ENCODE data around the gene CTH. TPM values are rescaled to one million over a fixed set of nuclear protein-coding genes. Genes with fewer than 3 reads are reported as not detected.
"Not testable (repeated sequence)": the region's sequence is repeated elsewhere in the genome, so short reads cannot be mapped to it uniquely, and the experiment has no call there.

CTH gene
- total RNA-seq, 3 donors from 2014 or later (not counting 1 experiment from before 2014, with no cell fraction given) = 3.0 to 7.6 (median 3.6) TPM

DNA sequence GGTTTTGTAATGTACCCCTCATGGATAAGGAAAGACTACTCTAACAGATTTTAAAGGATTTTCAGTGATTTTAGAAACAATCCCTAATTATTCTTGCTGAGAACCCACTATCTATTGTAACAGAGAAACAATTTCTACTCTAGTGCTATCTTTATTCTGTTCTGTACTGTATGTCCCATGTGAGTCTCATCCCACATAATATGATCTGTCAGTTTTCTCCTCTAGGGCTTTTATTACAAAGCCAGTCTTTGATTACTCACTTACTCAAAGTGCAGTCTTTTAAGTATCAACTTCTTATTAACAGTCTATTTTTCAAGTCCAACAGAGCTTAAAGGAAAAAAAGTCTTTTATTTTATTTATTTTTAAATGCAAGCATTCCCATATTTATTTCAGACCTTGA is 54.8 kb downstream of the CTH start:
- Histone ChIP-seq H3K4me1 (ENCODE audit: control insufficient read depth, insufficient read depth, low read length) (no peaks in the 10 kb centered on the region), H3K27me3 (ENCODE audit: control insufficient read depth, insufficient read depth, low read length) (no peaks in the 10 kb centered on the region), H3K36me3 (ENCODE audit: control insufficient read depth, insufficient read depth, low read length) (no peaks in the 10 kb centered on the region), H3K9me3 (ENCODE audit: control insufficient read depth, insufficient read depth, low read length) (no peaks in the 10 kb centered on the region), H3K4me3 (ENCODE audit: low read length) (no peak overlapping the region), H3K27ac (ENCODE audit: low read length) (no peak overlapping the region)
- ATAC-seq (no peak), DNase-seq (no peak)
- no peak overlapping the region for H3K4me3 Mint-ChIP-seq
- H3K4me1 Mint-ChIP-seq = no peaks in the 10 kb centered on the region
- no peaks in the 10 kb centered on the region for H3K36me3 Mint-ChIP-seq
- no peak overlapping the region for H3K27ac Mint-ChIP-seq
- intact Hi-C loops (cut with micrococcal nuclease) = no loop called here
- H3K27me3 Mint-ChIP-seq (ENCODE audit: low read depth in 2 of 2) = peaks cover 14 to 24% of the 10 kb centered on the region in 2 donors
- TF ChIP-seq, protein P1, sequence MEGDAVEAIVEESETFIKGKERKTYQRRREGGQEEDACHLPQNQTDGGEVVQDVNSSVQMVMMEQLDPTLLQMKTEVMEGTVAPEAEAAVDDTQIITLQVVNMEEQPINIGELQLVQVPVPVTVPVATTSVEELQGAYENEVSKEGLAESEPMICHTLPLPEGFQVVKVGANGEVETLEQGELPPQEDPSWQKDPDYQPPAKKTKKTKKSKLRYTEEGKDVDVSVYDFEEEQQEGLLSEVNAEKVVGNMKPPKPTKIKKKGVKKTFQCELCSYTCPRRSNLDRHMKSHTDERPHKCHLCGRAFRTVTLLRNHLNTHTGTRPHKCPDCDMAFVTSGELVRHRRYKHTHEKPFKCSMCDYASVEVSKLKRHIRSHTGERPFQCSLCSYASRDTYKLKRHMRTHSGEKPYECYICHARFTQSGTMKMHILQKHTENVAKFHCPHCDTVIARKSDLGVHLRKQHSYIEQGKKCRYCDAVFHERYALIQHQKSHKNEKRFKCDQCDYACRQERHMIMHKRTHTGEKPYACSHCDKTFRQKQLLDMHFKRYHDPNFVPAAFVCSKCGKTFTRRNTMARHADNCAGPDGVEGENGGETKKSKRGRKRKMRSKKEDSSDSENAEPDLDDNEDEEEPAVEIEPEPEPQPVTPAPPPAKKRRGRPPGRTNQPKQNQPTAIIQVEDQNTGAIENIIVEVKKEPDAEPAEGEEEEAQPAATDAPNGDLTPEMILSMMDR (IDR thresholded peaks at IDR 0.05) = no peak
- H3K9me3 Mint-ChIP-seq = peaks cover 0 to 2% of the 10 kb centered on the region in 2 donors

DNA sequence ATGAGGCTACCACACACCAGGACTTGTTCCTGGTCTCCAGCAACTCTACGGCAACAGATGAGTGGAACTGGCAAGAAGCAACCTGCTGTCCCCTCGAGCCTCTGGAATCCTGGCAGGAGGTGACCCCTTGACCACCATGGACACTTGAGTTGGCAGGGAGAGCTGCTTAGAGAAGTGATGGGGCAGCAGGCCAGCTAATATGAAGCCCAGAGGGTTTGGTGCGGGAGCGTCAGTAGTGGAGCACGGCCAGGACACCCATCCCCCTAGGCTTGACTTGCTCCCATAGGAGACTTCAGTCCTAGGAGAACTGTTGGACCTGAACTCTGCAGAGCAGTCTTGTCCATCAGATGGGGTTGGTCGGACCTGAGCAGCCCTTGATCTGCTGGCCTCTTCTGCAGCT is 56.5 kb downstream of the CTH start:
- no peaks in the 10 kb centered on the region for H3K27me3 ChIP-seq (ENCODE audit: control insufficient read depth, insufficient read depth, low read length)
- no peak overlapping the region for H3K4me3 Mint-ChIP-seq
- 90% methylated on average over 6 of the region's 6 CpGs for WGBS (ENCODE audit: insufficient coverage)

DNA sequence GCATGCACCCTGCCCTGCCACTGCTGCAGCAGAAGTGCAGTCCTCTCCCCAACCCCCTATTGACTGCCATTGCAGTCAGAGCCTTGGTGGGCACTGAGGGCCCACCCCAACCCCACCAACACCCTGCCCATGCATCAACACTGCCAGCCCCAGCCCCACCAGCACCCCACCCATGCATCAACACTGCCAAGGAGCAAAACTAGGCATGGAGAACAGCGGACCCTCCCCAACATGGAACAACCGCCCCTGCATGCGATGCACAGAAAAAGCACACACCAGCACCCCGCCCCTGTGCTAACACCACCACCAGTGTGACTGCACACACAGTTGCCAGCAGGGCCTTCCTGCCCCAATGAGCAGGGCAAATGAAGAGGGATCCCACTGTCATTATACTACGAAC is 57.1 kb downstream of the CTH start:
- 90% methylated on average over 5 of the region's 5 CpGs for WGBS (ENCODE audit: insufficient coverage)
- DNase-seq (no peak), ATAC-seq (no peak)
- H3K9me3 Mint-ChIP-seq = peaks cover 0 to 2% of the 10 kb centered on the region in 2 donors
- intact Hi-C loops (cut with micrococcal nuclease) = no loop called here
- H3K36me3 ChIP-seq (ENCODE audit: control insufficient read depth, insufficient read depth, low read length) = no peaks in the 10 kb centered on the region
- H3K27me3 Mint-ChIP-seq (ENCODE audit: low read depth in 2 of 2) = peaks cover 16 to 33% of the 10 kb centered on the region in 2 donors
- no peaks in the 10 kb centered on the region for H3K36me3 Mint-ChIP-seq
- no peaks in the 10 kb centered on the region for H3K27me3 ChIP-seq (ENCODE audit: control insufficient read depth, insufficient read depth, low read length)
- no peaks in the 10 kb centered on the region for H3K4me1 ChIP-seq (ENCODE audit: control insufficient read depth, insufficient read depth, low read length)
- H3K9me3 ChIP-seq (ENCODE audit: control insufficient read depth, insufficient read depth, low read length) = no peaks in the 10 kb centered on the region
- no peaks in the 10 kb centered on the region for H3K4me1 Mint-ChIP-seq
- no peak overlapping the region for H3K27ac ChIP-seq (ENCODE audit: low read length)
- TF ChIP-seq, protein P1 (IDR thresholded peaks at IDR 0.05) = no peak
- no peak overlapping the region for H3K4me3 ChIP-seq (ENCODE audit: low read length)
- no peak overlapping the region for H3K27ac Mint-ChIP-seq
- no peak overlapping the region for H3K4me3 Mint-ChIP-seq

More for the DNA sequence above, 56.5 kb downstream of the CTH start:
- Mint-ChIP-seq H3K27me3 (ENCODE audit: low read depth in 2 of 2) (peaks cover 16 to 33% of the 10 kb centered on the region in 2 donors), H3K27ac (no peak overlapping the region), H3K9me3 (peaks cover 0 to 2% of the 10 kb centered on the region in 2 donors), H3K36me3 (no peaks in the 10 kb centered on the region), H3K4me1 (no peaks in the 10 kb centered on the region)
- Histone ChIP-seq H3K9me3 (ENCODE audit: control insufficient read depth, insufficient read depth, low read length) (no peaks in the 10 kb centered on the region), H3K4me3 (ENCODE audit: low read length) (no peak overlapping the region), H3K27ac (ENCODE audit: low read length) (no peak overlapping the region), H3K4me1 (ENCODE audit: control insufficient read depth, insufficient read depth, low read length) (no peaks in the 10 kb centered on the region), H3K36me3 (ENCODE audit: control insufficient read depth, insufficient read depth, low read length) (no peaks in the 10 kb centered on the region)
- intact Hi-C loops (cut with micrococcal nuclease) = no loop called here
- DNase-seq (no peak), ATAC-seq (no peak)
- TF ChIP-seq, protein P1 (IDR thresholded peaks at IDR 0.05) = no peak

DNA sequence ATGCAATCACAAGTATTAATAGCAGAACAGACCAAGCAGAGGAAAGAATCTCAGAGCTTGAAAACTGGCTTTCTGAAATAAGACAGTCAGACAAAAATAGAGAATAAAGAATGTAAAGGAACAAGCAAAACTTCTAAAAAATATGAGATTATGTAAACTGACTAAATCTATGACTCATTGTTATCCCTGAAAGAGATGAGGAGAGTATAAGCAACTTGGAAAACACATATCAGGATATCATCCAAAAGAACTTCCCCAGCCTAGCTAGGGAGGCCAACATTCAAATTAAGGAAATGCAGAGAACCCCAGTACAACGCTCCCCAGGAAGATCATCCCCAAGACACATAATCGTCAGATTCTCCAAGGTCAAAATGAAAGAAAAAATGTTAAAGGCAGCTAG is 58.1 kb downstream of the CTH start:
- H3K27me3 ChIP-seq (ENCODE audit: control insufficient read depth, insufficient read depth, low read length); H3K9me3 Mint-ChIP-seq; H3K27ac ChIP-seq (ENCODE audit: low read length); H3K27ac Mint-ChIP-seq; H3K36me3 Mint-ChIP-seq; intact Hi-C loops (cut with micrococcal nuclease); H3K4me3 Mint-ChIP-seq; H3K4me3 ChIP-seq (ENCODE audit: low read length); DNase-seq; H3K4me1 ChIP-seq (ENCODE audit: control insufficient read depth, insufficient read depth, low read length); H3K9me3 ChIP-seq (ENCODE audit: control insufficient read depth, insufficient read depth, low read length); H3K4me1 Mint-ChIP-seq; ATAC-seq; H3K36me3 ChIP-seq (ENCODE audit: control insufficient read depth, insufficient read depth, low read length): not testable (repeated sequence)
- WGBS (ENCODE audit: insufficient coverage) = 83% methylated on average over 2 of the region's 2 CpGs
- H3K27me3 Mint-ChIP-seq (ENCODE audit: low read depth in 2 of 2) = peaks cover 16 to 33% of the 10 kb centered on the region in 2 donors
